ENCODE data around the gene RGL3. TPM values are rescaled to one million over a fixed set of nuclear protein-coding genes. Genes with fewer than 3 reads are reported as not detected.

RGL3 gene
- total and polyA plus RNA-seq, 9 of the 15 experiments (the other 6 are each of a cell fraction or from before 2014, with no cell fraction given) = 0.12 to 0.61 (median 0.32) TPM; not detected in 4

DNA sequence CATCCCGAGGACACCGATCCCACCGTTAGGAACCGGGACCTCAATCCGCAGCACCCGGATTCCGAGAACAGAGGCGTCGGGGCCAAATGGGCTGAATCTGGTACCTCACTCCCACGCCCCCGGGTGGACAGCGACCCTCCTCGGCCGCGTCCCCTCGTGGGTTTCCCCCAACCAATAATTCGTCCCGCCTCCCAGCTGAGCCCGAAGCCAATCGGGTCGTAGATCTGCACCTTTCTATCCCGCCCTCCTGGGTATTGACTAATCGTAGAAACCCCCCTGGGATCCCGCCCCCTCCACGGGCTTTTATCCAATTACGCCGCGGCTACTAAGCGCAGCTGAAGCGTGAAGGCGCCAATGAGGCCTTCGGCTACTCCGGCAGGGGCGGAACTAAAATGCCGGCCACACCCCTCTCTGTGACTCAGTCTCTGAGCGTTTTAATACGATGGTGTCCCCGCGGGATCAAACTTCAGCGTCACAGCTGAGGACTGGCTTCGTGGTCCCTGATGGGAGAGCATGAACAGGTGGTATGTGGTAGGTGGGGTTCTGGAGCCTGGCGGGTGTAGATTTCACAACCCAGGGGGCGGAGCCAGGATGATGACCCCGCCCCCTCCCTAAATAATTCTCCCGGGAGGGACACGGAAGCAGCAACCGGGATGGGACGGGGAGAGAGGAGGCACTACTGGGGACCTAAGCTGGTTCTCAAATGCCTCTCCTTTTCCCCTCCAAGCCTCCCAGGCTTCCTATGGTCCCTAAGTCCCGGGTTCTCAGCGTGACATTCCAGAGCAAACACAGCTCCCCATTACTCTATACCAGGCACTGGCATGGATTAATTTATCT lies 72.8 kb downstream of the RGL3 start, which contains the start of the genes CCDC159 and TMEM205 (continued):
- TF ChIP-seq, protein P1, sequence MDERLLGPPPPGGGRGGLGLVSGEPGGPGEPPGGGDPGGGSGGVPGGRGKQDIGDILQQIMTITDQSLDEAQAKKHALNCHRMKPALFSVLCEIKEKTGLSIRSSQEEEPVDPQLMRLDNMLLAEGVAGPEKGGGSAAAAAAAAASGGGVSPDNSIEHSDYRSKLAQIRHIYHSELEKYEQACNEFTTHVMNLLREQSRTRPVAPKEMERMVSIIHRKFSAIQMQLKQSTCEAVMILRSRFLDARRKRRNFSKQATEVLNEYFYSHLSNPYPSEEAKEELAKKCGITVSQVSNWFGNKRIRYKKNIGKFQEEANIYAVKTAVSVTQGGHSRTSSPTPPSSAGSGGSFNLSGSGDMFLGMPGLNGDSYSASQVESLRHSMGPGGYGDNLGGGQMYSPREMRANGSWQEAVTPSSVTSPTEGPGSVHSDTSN (CRISPR knock-in tag; IDR thresholded peaks at IDR 0.05; ENCODE audit: low read depth) = no peak
- TF ChIP-seq, protein P1 (tag; conservative IDR thresholded peaks at IDR 0.05; ENCODE audit: low read depth) = peak; percentile 72; the same call in 1 of the 2 replicates
- TF ChIP-seq THAP12 (CRISPR knock-in tag; IDR thresholded peaks at IDR 0.05) = 0 out of 2 replicates have a peak, but pooled peaks have one; percentile 31
- no peak for TF ChIP-seq SMARCE1 (IDR thresholded peaks at IDR 0.05)
- TF ChIP-seq, protein P2, sequence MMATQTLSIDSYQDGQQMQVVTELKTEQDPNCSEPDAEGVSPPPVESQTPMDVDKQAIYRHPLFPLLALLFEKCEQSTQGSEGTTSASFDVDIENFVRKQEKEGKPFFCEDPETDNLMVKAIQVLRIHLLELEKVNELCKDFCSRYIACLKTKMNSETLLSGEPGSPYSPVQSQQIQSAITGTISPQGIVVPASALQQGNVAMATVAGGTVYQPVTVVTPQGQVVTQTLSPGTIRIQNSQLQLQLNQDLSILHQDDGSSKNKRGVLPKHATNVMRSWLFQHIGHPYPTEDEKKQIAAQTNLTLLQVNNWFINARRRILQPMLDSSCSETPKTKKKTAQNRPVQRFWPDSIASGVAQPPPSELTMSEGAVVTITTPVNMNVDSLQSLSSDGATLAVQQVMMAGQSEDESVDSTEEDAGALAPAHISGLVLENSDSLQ (IDR thresholded peaks at IDR 0.05) = peak; percentile 95
- TF ChIP-seq RHOXF2B (CRISPR knock-in tag; conservative IDR thresholded peaks at IDR 0.05) = no peak
- 0 out of 2 replicates have a peak, but pooled peaks have one; percentile 4 for TF ChIP-seq TCF3 (CRISPR knock-in tag; IDR thresholded peaks at IDR 0.05)
- TF ChIP-seq, protein P3, sequence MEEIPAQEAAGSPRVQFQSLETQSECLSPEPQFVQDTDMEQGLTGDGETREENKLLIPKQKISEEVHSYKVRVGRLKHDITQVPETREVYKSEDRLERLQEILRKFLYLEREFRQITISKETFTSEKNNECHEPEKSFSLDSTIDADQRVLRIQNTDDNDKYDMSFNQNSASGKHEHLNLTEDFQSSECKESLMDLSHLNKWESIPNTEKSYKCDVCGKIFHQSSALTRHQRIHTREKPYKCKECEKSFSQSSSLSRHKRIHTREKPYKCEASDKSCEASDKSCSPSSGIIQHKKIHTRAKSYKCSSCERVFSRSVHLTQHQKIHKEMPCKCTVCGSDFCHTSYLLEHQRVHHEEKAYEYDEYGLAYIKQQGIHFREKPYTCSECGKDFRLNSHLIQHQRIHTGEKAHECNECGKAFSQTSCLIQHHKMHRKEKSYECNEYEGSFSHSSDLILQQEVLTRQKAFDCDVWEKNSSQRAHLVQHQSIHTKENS (CRISPR knock-in tag; IDR thresholded peaks at IDR 0.05) = no peak
- TF ChIP-seq ATF7 (IDR thresholded peaks at IDR 0.05) = peak; percentile 86; the same call in 1 of the 2 replicates
- no peak for TF ChIP-seq TFAM (CRISPR knock-in tag; conservative IDR thresholded peaks at IDR 0.05)
- 0 out of 2 replicates have a peak, but pooled peaks have one; percentile 35 for TF ChIP-seq KAT7 (CRISPR knock-in tag; IDR thresholded peaks at IDR 0.05; ENCODE audit: borderline replicate concordance)
- no peak for TF ChIP-seq TAF9B (IDR thresholded peaks at IDR 0.05; ENCODE audit: partially characterized antibody)
- TF ChIP-seq CHD2 (IDR thresholded peaks at IDR 0.05; ENCODE audit: low read depth, low read length) = peak; percentile 76
- peak; percentile 35; the same call in 1 of the 2 replicates for TF ChIP-seq SMAD4 (CRISPR knock-in tag; conservative IDR thresholded peaks at IDR 0.05)
- no peak for TF ChIP-seq ZNF699 (CRISPR knock-in tag; IDR thresholded peaks at IDR 0.05; ENCODE audit: insufficient replicate concordance)
- no peak for TF ChIP-seq CBX8 (IDR thresholded peaks at IDR 0.05; ENCODE audit: borderline replicate concordance, extremely low read depth, low read depth, low read length, poor library complexity, severe bottlenecking)
- TF ChIP-seq ZNF212 (CRISPR knock-in tag; IDR thresholded peaks at IDR 0.05) = no peak
- no peak for TF ChIP-seq ARID1B (IDR thresholded peaks at IDR 0.05)
- peak; percentile 80 for TF ChIP-seq CREM (IDR thresholded peaks at IDR 0.05; ENCODE audit: low read depth)
